GM12801 (cell line): Measurements from ENCODE around the gene TSC22D1.

ENCODE experiments used
- TF ChIP-seq, protein P1 (sequence below): IDR thresholded peaks from one replicate; pipeline ENCODE4 v1.5.1; 2011; ENCODE audit warnings: control low read depth; ENCODE audit not compliant: insufficient read length; ENCODE audit errors: extremely low read depth

The TSC22D1 gene

DNA sequence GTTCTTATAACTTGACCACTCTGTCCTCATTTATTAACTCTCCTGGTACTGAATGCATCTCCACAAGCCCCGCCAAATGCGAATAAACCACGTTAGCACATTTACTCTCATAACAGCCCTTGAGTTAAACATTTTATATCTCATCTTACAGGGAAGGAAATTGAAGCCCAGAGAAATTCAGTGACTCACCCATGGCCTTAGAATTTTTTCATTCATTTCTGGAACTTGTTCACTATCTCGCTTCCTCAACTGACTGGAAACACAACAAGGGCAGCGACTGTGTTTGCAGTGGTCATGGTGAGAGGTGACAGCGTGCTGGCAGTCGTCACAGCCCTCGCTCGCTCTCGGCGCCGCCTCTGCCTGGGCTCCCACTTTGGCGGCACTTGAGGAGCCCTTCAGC is 163.0 kb downstream of the TSC22D1 start:
- TF ChIP-seq, protein P1, sequence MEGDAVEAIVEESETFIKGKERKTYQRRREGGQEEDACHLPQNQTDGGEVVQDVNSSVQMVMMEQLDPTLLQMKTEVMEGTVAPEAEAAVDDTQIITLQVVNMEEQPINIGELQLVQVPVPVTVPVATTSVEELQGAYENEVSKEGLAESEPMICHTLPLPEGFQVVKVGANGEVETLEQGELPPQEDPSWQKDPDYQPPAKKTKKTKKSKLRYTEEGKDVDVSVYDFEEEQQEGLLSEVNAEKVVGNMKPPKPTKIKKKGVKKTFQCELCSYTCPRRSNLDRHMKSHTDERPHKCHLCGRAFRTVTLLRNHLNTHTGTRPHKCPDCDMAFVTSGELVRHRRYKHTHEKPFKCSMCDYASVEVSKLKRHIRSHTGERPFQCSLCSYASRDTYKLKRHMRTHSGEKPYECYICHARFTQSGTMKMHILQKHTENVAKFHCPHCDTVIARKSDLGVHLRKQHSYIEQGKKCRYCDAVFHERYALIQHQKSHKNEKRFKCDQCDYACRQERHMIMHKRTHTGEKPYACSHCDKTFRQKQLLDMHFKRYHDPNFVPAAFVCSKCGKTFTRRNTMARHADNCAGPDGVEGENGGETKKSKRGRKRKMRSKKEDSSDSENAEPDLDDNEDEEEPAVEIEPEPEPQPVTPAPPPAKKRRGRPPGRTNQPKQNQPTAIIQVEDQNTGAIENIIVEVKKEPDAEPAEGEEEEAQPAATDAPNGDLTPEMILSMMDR, result no peak

GRCh38 chr13:44412346-44412935 is 163.7 kb downstream of the TSC22D1 start:
- TF ChIP-seq, protein P1, result no peak

DNA sequence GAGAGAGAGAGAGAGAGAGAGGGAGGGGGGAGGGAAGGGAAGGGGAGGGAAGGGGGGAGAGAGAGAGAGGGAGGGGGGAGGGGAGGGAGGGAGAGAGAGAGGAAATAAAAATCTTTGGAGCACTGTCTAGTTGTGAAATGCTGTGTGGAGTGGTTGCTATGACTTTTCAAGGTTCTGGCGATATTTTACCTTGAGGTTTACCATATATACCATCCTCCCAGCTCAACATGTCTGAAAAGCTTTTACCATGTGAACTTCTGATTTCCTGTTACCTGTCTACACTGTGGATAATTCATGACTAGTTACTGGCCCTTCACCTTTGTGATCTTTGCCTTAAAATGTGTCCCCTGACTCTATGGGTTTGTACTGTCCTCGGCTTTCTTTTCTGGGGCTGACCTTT is 164.3 kb downstream of the TSC22D1 start:
- TF ChIP-seq, protein P1, result no peak

DNA sequence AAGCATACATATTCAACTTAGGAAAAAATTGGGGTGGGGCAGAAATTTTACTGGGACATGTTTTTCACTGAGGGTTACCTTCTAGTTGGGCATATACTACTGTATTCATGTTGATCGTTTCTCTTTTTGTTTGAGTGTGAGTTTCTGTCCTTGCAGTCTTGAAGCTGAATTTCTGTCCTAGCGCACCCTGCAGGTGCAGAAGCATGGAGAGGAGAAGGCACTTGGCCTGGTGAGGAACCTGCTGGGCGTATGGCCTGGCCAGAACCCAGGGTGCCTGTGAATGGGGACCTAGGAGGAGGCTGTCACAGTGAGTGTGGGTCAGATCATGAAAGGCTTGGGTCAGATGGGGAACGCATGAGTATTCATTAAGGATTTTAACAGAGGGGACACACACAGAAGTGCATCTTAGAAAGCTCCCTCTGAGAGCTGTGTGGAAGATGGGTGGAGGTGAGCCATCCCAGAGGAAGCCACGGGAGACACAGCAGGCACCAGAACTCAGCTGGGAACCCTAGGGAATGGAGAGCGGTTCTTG is 165.7 kb downstream of the TSC22D1 start:
- TF ChIP-seq, protein P1, result no peak

DNA sequence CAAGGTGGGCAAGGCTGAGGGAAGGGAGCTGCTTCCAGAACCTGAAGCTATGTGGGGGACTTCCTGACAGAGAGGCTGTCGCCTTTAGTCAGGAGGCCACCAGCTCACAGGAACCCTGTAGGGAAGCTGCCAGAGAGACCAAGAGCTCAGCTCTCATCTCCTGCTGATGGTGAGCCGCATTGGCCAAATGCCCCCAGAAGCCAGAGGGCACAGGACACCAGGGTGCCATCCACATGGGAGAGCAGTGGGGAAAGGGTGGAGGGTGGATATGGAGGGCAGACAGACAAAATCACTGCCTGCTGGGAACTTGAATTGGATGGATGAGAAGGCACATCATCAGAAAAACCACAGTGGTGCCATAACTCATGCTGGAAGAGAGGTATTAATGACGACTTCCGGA is 166.5 kb downstream of the TSC22D1 start:
- TF ChIP-seq, protein P1, result no peak

- TF ChIP-seq, protein P1, result no peak
Measured at GRCh38 chr13:44407891-44408290, 168.2 kb downstream of the TSC22D1 start.

DNA sequence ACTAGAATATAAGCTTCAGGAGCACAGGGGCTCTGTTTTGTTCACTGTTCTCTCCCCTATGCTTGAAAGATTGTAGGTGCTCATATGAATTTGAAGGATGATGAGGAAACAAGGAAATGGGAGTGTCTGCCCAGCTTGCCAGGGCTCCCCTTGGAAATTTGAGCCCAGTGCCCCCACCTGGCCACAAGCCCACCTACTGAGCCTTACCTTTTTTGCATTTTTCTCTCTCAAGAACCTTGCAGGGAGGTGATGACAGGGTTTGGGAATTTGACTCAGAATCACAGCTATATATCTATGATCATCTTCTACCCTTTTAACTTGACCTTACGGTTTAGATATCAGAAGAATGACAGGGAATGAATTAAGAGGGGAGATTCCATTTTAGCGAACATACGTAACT is 168.8 kb downstream of the TSC22D1 start:
- TF ChIP-seq, protein P1, result no peak
